ENCODE data around the gene PPA2. TPM values are rescaled to one million over a fixed set of nuclear protein-coding genes. Genes with fewer than 3 reads are reported as not detected.

PPA2 gene
- total and polyA plus RNA-seq, 2 donors (not counting 1 experiment from before 2014, with no cell fraction given) = 74.6 to 82.6 TPM

DNA sequence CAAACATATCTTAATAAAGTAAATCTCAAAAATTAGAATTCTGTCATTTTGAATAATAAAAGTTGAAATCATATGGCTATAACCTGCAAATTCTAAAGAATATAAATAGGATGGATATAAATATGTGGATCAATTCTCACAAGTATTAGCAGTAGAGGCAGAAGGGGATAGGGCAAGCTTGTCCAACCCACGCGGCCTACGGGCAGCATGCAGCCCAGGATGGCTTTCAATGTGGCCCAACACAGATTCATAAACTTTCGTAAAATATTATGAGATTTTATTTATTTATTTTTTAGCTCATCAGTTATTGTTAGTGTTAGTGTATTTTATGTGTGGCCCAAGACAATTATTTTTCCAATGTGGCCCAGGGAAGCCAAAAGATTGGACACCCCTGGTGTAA lies 41.4 kb downstream of the PPA2 start:
- no peak for TF ChIP-seq CTCF (conservative IDR thresholded peaks at IDR 0.05 in 1 of 2, IDR thresholded peaks at IDR 0.05 in 1 of 2; ENCODE audit: low read depth in 1 of 2, low read length in 2 of 2)
- no peak for TF ChIP-seq EZH2 (IDR thresholded peaks at IDR 0.05; ENCODE audit: low read length, missing control alignments)
- no peak overlapping the region for H3K4me2 ChIP-seq (ENCODE audit: extremely low read depth, insufficient read depth, low read length)
- H3K9ac ChIP-seq (ENCODE audit: insufficient read depth, low read length) = no peak overlapping the region
- H3K4me1 ChIP-seq (ENCODE audit: control insufficient read depth, extremely low read depth, insufficient read depth, low read length) = no peaks in the 10 kb centered on the region
- H3K36me3 ChIP-seq (ENCODE audit: control insufficient read depth, insufficient read depth, low read length) = no peaks in the 10 kb centered on the region
- DNase-seq (ENCODE audit: low read depth in 2 of 2) = no peak
- no peak overlapping the region for H3K4me3 ChIP-seq (replicated peaks in 1 of 4; ENCODE audit: control extremely low read depth in 1 of 4, insufficient read depth in 1 of 4, low read depth in 3 of 4, low read length in 4 of 4)
- H3K9me3 ChIP-seq (ENCODE audit: control insufficient read depth, insufficient read depth, low read depth, low read length) = no peaks in the 10 kb centered on the region
- no peaks in the 10 kb centered on the region for H3K79me2 ChIP-seq (ENCODE audit: control insufficient read depth, insufficient read depth, low read length)
- no peaks in the 10 kb centered on the region for H4K20me1 ChIP-seq (ENCODE audit: control insufficient read depth, extremely low read depth, insufficient read depth, low read length)
- no peaks in the 10 kb centered on the region for H3K27me3 ChIP-seq (ENCODE audit: control insufficient read depth, insufficient read depth, low read length)
- no peak overlapping the region for H2AFZ ChIP-seq (ENCODE audit: low read length)
- no peak overlapping the region for H3K27ac ChIP-seq (ENCODE audit: insufficient read depth, low read length)

- H3K36me3 ChIP-seq (ENCODE audit: control insufficient read depth, insufficient read depth, low read length) = no peaks in the 10 kb centered on the region
- H3K9ac ChIP-seq (ENCODE audit: insufficient read depth, low read length) = no peak overlapping the region
- H3K27me3 ChIP-seq (ENCODE audit: control insufficient read depth, insufficient read depth, low read length) = no peaks in the 10 kb centered on the region
- H2AFZ ChIP-seq (ENCODE audit: low read length) = no peak overlapping the region
- H3K4me2 ChIP-seq (ENCODE audit: extremely low read depth, insufficient read depth, low read length) = no peak overlapping the region
- H3K27ac ChIP-seq (ENCODE audit: insufficient read depth, low read length) = no peak overlapping the region
- H3K9me3 ChIP-seq (ENCODE audit: control insufficient read depth, insufficient read depth, low read depth, low read length) = no peaks in the 10 kb centered on the region
- DNase-seq (ENCODE audit: low read depth in 2 of 2) = no peak
- H3K4me1 ChIP-seq (ENCODE audit: control insufficient read depth, extremely low read depth, insufficient read depth, low read length) = no peaks in the 10 kb centered on the region
- no peak overlapping the region for H3K4me3 ChIP-seq (replicated peaks in 1 of 4; ENCODE audit: control extremely low read depth in 1 of 4, insufficient read depth in 1 of 4, low read depth in 3 of 4, low read length in 4 of 4)
- no peaks in the 10 kb centered on the region for H4K20me1 ChIP-seq (ENCODE audit: control insufficient read depth, extremely low read depth, insufficient read depth, low read length)
- TF ChIP-seq CTCF (conservative IDR thresholded peaks at IDR 0.05 in 1 of 2, IDR thresholded peaks at IDR 0.05 in 1 of 2; ENCODE audit: low read depth in 1 of 2, low read length in 2 of 2) (no peak), EZH2 (IDR thresholded peaks at IDR 0.05; ENCODE audit: low read length, missing control alignments) (no peak)
- no peaks in the 10 kb centered on the region for H3K79me2 ChIP-seq (ENCODE audit: control insufficient read depth, insufficient read depth, low read length)
Measured at GRCh38 chr4:105430811-105431210, 43.1 kb downstream of the PPA2 start.

DNA sequence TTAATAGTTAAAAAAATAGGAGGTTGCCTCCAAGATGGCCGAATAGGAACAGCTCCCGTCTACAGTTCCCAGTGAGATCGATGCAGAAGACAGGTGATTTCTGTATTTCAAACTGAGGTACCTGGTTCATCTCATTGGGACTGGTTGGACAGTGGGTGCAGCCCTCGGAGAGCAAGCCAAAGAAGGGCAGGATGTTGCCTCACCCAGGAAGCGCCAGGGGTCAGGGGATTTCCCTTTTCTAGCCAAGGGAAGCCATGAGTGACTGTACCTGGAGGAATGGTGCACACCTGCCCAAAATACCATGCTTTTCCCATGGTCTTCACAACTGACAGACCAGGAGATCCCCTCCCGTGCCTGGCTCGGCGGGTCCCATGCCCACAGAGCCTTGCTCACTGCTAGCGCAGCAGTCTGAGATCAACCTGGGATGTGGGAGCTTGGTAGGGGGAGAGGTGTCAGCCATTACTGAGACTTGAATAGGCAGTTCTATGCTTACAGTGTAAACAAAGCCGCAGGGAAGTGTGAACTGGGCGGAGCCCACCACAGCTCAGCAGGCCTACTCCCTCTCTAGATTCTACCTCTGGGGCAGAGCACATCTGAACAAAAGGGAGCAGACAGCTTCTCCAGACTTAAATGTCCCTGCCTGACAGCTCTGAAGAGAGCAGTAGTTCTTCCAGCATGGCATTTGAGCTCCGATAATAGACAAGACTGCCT lies 47.5 kb downstream of the PPA2 start:
- TF ChIP-seq EZH2 (IDR thresholded peaks at IDR 0.05; ENCODE audit: low read length, missing control alignments) = no peak
- DNase-seq (ENCODE audit: low read depth in 2 of 2) = no peak
- no peaks in the 10 kb centered on the region for H4K20me1 ChIP-seq (ENCODE audit: control insufficient read depth, extremely low read depth, insufficient read depth, low read length)
- no peaks in the 10 kb centered on the region for H3K27me3 ChIP-seq (ENCODE audit: control insufficient read depth, insufficient read depth, low read length)
- H3K36me3 ChIP-seq (ENCODE audit: control insufficient read depth, insufficient read depth, low read length) = no peaks in the 10 kb centered on the region
- no peak overlapping the region for H3K4me3 ChIP-seq (replicated peaks in 1 of 4; ENCODE audit: control extremely low read depth in 1 of 4, insufficient read depth in 1 of 4, low read depth in 3 of 4, low read length in 4 of 4)
- H3K4me2 ChIP-seq (ENCODE audit: extremely low read depth, insufficient read depth, low read length) = no peak overlapping the region
- no peaks in the 10 kb centered on the region for H3K9me3 ChIP-seq (ENCODE audit: control insufficient read depth, insufficient read depth, low read depth, low read length)
- H2AFZ ChIP-seq (ENCODE audit: low read length) = no peak overlapping the region
- H3K4me1 ChIP-seq (ENCODE audit: control insufficient read depth, extremely low read depth, insufficient read depth, low read length) = no peaks in the 10 kb centered on the region
- H3K79me2 ChIP-seq (ENCODE audit: control insufficient read depth, insufficient read depth, low read length) = no peaks in the 10 kb centered on the region
- H3K9ac ChIP-seq (ENCODE audit: insufficient read depth, low read length) = no peak overlapping the region
- no peak overlapping the region for H3K27ac ChIP-seq (ENCODE audit: insufficient read depth, low read length)

Data from fibroblast of lung (primary cell).